ENCODE results near the gene CCDC127.
"Not testable (repeated sequence)": the region's sequence is repeated elsewhere in the genome, so short reads cannot be mapped to it uniquely, and the experiment has no call there.

The CCDC127 gene

GRCh38 chr5:169071-169727 is 48.8 kb downstream of the CCDC127 start:
- no peak for DNase-seq

- no peak for DNase-seq
These were observed 49.8 kb downstream of the CCDC127 start for GRCh38 chr5:167982-168660.

DNA sequence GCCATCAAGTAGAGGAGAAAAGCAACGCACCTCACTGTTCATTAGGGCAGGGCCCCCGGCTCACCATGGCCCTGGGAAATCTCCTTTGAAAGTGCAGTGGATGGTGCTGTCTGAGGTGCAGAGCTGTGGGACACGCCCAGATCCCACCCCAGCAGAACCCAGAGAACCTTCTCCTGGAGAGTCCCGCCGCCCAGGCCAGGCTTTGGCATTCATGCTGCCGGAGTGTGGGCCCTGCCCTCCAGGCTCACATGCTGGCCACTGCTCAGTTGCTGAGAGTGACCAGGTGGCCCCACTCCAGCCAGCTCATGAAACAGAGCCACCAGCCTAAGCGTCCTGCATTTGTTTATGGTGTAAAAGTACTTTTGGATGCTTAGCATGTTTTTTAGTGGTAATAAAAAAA is 50.4 kb downstream of the CCDC127 start:
- no peak for DNase-seq

DNA sequence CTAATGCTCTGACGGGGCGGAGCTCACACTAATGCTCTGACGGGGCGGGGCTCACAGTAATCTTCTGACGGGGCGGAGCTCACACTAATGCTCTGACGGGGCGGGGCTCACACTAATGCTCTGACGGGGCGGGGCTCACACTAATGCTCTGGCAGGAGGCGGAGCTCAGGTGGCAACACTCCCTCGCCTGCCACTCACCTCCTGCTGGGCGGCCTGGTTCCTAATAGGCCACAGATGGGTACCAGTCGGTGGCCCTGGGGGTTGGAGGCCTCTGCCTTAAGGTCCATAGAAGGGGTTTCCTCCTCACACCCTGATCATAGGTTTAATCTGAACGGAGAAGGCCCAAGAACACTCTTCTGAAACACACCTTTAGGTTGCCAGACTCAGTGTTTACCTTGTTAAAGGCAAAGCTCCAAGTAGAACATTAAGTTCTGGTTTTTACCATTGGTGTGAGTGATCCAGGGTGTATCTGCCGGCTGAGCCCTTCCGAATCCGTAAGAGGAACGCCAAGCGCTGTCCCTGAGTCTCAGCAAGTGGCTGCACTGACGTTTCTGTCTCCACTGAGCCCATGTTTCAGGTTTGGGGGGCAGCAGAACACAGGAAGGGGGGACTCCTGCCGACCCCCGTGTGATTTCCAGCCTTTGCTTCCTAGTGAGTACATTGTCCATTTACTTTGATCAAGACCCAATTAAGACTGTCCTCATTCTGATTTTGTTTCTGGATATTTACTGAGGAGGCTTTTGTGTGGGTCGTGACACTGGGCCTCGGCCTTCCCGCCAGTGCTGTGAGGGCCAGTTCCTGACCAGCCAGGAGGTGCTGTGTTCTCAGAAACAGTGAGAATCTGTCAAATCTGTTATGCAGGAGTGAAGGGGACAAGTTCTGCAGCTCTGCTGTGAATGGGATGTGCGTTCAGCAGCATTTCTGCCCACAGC is 51.2 kb downstream of the CCDC127 start:
- no peak for DNase-seq

GRCh38 chr5:164783-165182 is 53.2 kb downstream of the CCDC127 start:
- not testable (repeated sequence) for DNase-seq

- no peak for DNase-seq
These were observed 53.7 kb downstream of the CCDC127 start for GRCh38 chr5:164244-164643.

- DNase-seq, result no peak
These were observed 54.1 kb downstream of the CCDC127 start for GRCh38 chr5:163841-164240.

DNA sequence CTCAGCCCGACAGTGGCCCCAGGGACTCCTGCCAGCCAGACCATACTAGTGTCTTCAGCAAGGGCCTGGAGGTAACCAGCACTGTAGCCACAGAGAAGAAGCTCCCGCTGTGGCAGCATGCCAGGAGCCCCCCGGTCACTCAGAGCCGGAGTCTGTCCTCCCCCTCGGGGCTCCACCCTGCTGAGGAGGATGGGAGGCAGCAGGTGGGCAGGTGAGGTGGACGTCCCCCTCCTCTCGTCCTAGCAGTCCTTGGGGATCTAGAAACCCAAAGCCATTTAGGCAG is 54.7 kb downstream of the CCDC127 start:
- DNase-seq, result no peak

- no peak for DNase-seq
These were observed 55.2 kb downstream of the CCDC127 start for GRCh38 chr5:162565-163337.

GRCh38 chr5:162190-162564 is 55.8 kb downstream of the CCDC127 start:
- no peak for DNase-seq

DNA sequence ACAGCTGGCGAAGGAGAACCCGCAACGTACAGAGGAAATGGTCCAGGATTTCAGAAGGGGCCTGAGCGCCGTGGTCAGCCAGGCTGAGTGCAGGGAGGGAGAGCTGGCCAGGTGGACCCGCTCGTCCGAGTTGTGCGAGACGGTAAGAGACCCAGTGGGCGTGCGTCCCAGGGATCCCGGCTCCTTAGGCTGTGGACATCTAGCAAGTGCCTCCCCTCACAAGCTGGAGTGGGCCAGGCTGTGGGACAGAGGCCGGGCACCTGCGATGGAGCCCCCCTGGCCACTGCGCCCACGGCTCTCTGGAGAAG is 56.2 kb downstream of the CCDC127 start:
- DNase-seq, result no peak

DNA sequence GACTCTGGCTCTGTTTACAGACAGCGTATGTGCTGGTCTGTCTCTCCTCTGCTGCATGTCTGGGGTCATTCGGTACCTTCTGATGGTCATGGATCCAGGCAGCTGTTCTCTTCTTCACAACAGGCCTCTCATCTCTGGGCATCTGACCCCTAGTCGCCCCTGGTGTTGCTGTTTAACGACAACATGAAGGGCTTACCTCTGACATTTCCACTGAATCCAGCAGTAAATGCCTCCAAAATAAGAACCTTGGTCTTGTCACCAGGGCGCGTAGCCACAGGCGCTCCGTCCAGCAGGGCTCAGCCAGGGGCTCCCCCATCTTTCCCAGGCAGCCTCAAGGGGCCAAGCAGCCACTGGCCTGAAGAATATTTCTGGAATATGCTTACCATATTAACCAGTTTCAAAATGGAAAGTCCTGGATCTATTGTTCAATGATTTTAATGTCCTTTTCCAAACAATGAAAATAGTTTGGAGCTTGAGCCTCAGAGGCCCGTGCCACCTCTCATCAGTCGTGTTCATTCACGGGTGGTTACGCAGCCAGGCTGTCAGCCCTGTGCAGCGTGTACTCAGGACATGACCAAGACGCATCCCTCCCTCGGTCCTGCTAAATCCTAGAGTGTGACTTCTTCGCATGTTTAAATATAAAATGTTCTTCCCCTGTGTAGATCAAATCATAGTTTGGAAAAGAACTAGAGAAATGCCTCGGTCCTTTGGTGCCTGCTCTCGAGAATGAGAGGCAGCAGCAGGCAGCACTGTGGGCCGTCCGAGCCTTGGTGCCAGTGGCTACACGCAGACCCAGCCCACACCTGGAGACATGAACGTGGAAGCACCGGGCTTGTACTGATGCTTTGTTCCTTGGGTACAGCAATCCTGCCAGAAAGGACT is 56.8 kb downstream of the CCDC127 start:
- DNase-seq, result no peak

- DNase-seq, result no peak
These were observed 57.8 kb downstream of the CCDC127 start for GRCh38 chr5:160173-160510.

DNA sequence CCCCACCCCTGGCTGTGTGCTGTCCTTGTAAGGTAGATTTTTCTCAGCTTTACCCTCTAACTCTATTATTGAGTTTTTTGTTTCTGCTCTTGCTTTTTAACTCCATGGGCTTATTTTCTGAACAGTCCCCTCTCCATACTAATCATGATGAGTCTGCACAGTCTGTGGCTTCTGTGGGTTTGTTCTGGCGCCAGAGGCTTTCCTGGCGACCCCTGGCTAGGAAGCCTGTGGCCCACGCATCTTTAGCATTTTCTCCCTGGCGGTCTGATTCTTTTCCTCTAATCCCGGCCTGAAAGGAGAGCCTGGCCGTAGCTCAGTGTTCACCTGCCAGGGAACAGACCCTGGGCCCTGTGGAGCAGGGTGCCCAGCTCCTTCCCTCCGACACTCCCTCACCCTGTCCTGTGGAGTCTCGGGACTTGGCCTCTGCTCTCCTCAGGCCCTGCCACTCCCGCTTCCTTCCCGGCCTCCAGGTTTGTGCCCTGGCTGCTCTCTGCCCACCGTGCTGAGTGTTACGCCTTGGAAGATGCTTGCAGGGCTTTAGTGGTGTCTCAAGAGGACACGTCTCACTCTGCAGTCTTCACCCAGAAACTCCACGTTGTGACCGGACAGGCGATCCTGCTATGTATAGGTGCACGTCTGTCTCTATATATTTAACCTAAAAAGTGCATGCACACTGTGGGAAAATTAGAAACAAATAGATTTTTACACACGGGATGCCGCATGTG is 58.3 kb downstream of the CCDC127 start:
- no peak for DNase-seq

DNA sequence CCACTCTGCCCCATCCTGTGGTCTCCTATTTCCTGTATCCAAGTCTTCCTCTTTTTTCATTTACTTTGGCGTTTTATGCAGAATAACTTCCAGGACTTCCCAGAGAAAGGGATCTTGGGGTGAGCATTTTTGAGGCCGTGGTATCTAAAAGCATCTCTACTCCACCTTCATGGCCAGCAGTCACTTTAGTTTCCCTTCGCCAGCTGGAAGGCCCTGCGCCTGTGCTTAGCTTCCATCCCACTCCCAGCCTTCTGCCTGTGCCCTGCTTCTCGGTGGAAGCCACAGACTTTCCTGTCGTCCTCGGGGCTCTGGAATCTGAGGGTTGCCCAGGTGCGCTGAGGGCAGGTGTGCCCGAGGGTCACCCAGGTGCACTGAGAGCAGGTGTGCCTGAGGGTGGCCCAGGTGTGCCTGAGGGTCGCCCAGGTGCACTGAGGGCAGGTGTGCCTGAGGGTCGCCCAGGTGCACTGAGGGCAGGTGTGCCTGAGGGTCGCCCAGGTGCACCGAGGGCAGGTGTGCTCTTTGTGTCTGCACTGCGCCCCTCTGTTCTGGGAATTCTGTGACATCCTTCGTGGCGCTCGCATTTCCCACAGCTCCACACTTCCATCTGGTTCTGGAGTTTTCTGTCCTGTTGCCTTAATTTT is 59.0 kb downstream of the CCDC127 start:
- no peak for DNase-seq

DNA sequence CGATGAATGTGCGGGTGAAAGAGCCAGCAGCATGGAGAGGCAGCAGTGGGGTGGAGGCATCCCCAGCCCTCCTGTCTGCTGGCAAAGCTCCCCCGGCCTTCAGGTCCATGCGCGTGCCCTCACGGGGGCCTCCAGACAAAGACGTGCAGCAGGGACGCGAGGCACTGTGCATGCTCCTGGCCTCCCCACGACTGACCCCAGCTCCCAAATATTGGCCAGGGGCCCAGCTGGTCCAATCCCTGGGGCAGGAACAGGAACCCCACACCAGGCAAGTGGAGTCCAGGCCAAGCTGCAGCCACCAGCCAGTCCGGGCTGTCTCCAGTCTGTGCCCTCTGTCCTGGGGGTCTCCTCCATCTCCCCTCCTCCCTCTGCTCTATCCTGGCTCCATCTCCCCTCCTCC is 60.2 kb downstream of the CCDC127 start:
- no peak for DNase-seq

DNA sequence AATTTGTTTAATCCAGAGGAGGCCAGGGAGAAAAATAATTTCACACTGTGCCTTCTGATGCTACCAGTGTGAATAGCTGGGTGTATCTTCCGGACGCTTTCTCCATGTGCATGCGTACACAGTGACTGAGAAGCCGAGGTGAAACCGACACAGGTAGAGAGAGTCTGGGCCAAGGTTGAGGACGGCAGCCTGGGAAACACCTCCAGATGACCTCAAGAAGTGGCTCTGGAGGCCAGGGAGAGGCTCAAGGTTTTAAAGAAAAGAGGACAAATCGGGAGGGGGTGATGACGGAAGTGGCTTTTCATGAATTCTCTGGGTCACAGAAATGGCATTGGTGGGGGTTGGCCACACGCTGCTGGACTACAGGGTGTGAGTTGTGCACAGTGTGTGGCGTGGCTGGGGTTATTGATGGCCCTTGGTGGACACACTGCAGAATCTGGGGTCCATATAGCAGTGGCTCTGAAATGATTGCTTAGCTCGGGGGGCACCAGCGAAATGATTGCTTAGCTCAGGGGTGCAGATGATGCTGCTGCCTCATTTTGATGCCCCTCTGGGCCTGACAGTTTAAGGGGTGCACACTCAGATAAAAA is 60.7 kb downstream of the CCDC127 start:
- no peak for DNase-seq

DNA sequence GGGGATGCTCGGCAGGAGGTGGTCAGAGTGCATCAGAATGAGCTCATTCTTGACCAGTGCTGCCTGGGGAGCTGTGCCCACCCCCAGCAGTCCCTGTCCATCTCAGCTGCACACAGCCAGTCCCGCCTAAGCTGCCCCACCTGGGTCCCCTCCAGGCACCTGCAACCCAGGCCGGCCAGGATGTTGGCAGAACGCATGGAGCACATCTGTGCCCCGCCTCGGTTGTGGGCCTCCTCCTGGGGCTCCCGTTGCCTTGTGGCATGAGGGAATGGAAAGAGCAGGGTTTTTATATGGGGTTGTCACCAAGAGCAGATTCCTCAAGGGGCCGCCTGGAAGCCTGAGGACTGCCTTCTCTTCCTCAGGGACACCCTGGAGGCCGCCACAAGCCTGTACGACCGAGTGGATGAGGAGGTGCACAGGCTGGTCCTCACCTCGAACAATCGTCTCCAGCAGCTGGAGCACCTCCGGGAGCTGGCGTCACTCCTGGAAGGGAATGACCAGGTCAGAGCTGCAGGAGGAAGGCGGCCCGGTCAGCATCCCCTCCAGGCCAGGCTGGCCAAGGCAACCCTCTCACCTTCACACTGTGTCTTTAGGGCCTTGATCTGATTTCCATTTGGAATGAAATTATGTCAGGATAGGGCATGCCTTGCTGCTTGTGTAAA is 61.4 kb downstream of the CCDC127 start:
- DNase-seq, result no peak

DNA sequence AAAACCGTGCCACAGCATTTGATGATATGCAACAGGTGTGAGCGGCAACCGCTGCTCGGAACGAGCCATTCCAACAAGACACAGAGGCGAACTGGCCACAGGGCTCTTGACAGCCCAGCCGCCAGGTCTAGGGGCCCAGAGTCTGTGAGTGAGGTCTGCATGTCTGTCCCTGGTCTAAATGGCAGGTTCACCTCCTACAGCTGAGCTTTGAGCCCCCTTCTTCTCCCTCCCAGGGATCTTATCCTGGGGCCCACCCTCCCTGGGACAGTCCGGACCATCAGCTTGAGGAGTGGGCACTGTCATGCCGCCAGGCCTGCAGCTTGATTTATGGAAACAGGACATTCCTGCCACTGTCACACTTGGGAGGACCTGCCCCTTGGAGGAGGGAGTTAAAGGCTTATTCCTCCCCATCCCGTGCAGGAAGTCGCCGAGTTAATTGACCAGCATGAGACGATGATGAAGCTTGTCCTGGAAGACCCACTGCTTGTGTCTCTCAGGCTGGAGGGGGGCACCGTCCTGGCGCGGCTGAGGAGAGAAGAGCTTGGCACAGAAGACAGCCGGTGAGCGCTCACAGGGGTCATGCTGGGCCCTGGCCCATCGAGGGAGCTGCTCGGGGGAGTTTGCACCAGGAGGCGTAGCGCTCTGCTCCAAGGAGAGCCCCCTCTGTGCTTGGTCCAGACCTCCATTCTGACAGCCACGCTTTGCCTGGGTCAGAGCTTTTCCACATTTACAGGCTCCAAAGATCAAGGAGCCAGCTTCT is 62.1 kb downstream of the CCDC127 start:
- no peak for DNase-seq

DNA sequence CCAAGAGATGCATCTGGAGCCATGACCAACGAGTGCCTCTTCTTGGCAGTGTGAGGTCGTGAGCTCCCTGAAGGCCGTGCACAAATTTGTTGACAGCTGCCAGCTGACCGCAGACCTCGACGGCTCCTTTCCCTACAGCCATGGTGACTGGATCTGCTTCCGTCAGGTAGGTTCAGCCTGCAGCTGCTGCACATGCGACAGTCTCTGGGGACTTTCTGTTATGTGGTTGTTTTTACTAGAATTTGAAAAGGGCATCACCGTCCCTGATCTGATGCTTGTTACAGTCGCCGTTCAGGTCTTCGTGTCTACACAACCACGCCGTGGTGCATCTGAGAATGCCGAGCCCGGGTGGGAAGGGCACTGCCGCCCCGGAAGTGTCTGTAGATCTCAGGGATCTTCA is 63.1 kb downstream of the CCDC127 start:
- no peak for DNase-seq
